8988T (cell line): ENCODE data around the gene NCMAP.
A peak's percentile ranks its signal among the peaks of the same experiment; 100 is the strongest.

Experiments
- DNase-seq: peaks from one replicate; pipeline ENCODE4 v3.0.0; 2011

The NCMAP gene

DNA sequence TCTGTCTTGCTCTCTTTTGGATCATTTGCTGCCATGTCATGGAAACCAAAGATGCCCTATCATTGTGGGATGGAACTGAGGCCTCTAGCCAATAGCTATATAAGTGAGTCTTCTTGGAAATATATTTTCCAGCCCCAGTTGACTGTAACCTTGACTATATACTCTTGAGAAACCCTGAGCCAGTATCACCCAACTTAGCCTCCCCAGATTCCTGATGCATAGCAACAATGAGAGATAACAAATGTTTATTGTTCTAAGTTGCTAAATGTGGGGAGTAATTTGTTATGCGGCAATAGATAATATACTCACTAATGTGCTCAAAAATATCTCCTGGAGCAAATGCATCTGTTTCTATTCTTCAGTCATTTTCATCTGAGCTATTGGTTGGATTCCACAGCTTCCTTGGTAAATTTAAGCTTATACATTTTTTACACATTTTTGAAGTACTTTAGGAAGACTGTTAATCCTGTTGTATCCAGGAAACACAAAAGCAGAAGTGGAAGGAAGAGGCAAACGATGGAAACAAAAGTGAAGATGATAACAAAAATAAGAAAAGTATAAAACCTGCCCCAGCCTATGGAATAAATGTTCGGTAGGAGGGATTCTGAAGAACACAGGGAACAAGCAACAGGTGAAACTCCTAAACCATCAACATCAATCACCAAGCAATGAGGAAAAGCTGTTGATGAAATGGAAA is 80.9 kb downstream of the NCMAP start:
- no peak for DNase-seq

DNA sequence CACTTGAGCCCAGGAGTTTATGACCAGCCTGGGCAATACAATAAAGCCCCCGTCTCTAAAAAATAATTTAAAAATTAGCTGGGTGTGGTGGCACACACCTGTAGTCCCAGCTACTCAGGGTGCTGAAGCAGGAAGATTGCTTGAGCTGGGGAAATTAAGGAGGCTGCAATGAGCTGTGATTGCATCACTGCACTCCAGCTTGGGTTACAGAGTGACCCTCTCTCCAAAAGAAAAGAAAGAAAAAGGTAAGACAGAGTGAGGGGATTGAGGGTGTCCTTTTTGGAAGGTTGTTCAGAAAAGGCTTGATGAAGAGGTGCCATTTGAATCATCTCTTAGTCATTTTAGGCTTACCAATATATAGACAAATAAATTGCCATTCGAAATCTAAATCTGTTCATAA is 83.2 kb downstream of the NCMAP start:
- no peak for DNase-seq

DNA sequence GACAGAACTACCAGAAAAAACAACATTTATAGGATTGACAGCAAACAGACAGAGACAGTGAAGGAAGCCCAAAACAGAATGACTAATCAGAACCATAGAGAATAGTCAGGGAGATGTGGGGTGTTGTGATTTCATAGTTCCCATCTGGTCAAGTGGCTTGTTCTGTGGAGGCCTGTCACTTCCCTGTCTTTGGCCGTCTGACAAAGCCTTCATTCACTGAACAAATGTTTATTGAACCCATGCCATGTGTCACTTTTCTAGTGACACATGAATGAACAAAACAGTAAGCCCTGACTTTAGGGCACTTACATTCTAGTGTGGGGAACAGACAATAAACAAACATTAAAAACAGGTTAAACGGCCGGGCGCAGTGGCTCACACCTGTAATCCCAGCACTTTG is 84.0 kb downstream of the NCMAP start:
- no peak for DNase-seq

DNA sequence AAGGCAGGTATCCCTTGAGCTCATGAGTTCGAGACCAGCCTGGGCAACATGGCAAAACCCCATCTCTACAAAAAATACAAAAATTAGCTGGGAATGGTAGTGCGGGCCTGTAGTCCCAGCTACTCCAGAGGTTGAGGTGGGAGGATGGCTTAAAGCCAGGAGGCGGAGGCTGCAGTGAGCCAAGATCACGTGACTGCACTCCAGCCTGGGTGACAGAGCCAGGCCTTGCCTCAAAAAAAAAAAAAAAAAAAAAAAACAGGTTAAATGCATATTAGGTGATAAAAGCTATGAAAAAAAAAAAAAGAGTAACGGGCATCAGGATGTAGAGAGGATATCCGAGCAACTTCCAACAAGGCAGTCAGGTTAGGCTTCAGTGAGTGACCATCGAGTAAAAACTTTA is 84.4 kb downstream of the NCMAP start:
- no peak for DNase-seq

DNA sequence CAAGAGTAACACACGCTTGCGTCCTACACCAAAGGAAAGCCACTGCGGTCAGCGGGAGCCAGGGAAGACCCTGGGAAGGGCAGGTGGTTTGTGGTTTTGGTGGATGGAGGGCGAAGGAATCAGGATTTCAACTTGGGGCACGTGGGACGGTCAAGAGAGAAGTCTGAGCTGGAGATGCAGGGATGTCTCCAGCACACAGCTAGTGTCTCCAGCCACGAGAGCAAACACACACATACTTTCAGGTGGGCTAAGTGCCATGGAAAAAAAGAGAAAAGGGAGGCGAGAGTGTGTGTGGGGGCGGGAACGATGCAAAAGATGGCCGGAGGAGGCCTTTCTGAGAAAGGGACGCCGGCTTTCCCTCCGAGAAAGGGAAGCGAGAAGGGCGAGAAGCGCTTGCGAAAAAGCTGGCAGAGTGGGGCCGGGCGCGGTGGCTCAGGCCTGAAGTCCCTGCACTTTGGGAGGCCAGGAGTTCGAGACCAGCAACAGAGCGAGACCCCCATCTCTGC is 85.8 kb downstream of the NCMAP start:
- DNase-seq, result no peak

DNA sequence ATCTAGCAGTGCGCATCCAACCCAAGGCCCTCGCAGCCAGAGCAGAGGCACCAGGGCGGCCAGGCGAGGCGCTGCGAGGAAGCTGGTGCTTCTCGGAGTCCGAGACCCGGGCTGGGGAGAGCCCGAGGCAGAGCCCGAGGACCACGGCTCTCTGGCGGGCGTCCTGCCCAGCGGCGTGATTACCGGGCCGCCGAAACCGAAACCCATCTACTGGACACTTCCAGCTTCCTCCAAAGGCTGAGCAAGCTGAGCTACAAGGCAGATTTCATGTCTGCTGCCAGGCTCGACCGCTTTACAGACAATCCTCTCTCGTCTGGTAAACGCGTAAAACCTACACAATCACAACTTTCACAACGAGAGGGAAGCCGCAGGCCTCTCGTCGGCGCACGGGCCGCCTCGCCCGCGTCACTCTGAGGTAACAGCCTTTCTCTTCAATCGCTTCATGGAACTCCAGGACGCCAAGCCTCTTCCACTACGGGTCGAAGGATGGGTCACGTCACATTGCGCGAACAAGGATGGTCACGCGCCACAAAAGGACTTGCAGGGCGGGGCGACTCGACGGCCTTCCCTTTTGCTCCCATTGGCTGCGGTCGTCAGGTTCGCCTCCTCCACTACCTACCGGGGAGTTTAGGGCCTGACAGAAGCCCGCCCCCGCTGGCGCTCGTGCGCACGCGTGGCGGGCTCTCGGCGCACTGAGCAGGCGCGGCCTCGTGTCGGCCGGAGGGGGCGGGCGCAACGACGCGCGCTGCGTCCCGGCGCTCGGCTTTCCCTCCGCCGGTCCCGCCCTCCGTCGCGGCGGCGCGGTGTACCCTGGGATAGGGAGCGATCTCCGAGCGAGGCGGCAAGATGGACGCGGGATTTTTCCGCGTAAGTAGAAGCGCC is 86.8 kb downstream of the NCMAP start, which contains the start of gene SRRM1:
SRRM1 (plus strand) TSS at position 822 of the 882 bp plus-strand sequence; CDS start at position 847, 25 bp downstream.
- peak; percentile 78 for DNase-seq

DNA sequence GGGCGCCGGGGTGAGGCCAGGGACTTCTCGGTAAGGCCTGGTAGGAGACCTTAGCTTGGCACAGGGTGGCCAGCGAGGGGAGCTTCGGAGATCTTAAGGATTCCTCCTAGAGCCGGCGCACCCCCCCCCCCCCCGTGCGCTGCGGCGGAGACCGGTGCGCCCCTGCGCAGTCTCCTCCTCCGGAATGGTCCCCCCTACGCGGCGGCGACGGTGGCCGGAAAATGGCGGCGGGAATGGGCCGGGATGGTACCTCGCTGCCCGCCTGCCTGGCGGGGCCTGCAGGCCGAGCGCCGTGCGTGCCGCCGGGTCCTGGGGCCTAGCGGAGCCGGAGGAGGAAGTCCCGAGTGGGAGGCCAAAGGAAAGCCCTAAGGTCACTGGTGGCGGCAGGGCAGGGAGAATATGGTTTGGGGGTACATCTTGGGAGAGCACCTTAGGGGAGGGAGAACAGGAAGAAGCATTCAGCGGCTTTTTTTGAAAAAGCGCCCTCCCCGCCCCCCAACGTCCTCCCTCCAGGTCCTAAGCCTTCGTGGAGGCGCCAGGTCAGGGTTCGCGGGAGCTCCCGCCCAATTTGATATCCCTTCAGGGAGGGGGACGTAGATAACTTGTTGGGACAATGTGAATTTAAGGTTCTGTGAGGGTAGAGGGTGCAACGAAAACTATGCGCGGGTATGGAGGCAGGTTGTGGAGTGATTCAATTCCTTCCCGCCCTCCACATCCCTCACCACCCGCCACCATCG is 87.6 kb downstream of the NCMAP start:
- peak; percentile 21 for DNase-seq

DNA sequence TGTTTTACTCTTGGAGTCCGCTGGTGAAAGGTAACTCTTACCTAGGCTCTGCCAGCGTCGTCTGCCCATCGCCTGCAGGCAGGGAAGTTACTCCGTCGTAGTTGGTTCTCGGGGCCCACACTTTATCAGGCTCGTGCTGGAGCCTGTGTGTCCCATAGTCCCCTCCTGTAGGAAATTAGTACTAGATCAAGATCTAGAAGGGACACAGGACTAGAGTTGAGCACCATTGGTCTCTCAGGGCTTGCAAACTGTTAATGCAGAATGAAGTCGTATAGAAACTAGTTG is 88.2 kb downstream of the NCMAP start:
- no peak for DNase-seq

DNA sequence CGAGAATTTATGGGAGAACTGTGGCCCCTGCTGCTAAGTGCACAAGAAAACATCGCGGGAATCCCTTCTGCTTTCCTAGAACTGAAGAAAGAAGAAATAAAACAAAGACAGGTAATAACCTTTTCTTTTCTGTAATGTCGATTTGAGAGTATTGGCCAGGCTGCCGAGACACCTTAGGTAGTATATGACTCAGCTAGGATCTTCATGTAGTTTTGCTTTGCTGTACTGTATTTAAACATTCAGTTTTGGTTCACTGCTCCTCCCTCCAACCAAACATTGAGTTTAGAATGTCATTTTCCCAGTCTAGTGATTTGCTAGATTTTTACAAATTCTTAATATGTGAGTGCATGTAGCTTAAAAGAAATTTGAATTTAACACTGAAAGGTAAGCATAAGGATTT is 93.0 kb downstream of the NCMAP start:
- DNase-seq, result no peak

DNA sequence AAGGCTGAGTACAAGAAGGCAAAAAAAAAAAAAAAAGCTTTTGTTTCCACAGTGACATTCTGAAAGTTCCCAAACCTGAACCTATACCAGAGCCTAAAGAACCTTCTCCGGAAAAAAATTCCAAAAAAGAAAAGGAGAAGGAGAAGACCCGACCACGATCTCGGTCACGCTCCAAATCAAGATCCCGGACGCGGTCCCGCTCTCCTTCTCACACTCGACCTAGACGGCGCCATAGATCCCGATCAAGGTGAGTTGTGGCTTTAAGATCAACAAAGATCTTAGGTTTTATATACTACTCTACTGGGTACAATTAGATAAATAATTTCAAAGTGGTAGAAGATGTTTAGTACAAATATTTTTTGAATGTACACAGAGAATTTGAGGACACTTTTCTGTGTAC is 96.5 kb downstream of the NCMAP start:
- no peak for DNase-seq

DNA sequence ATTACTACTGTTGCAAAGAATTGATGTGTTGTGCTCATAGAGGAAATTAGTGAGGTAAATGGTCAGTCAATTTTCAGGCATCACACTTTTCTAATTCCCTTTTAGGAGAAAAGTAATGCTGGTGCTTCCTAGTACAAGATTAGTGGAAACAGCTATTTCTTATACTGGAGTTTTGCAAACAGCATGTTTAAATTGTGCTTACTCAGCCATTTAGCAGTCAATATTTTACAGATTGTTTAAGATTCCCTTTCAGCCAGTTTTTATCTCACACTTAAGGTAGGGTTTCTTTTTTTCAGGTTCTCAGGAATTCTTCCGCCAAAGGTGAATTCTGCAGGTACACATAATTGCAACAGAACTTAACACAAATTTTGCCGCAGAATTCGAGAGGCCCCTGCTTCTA is 98.1 kb downstream of the NCMAP start:
- no peak for DNase-seq

DNA sequence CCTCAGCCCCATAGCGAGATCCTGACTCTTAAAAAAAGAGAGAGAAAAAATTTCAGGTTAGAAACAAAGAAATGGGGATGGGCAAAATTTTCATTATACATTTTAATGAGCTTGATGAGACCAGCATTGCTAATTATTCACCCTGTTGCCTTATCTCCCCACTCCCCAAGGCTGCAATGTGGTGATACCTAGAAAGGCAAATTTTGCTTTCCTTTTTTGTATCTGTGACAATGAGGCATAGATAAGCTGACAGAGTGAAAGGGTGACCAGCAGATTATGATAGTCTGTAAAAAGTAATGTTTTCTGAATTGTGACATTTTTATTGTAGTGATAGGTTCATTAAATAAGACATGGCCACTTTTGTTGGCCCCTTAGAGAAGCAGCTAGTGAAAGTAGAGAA is 100.2 kb downstream of the NCMAP start:
- DNase-seq, result no peak

DNA sequence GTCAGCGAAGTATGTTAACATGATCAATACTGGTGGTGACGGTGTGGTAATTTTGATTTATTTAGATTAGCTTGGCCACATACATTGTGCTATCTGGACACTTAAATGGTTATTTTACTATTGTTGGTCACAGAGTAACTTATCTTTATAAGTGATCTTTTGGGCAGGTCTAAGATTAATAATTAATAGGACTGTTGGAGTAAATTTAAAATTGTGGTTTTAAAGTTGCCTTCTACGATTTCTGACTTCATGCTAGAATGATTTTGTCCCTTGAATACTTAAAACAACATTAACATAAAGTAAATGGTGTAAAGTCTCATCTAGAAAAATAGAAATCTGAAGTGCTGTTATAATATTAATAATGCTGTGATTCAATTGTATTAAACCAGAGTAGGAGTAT is 101.9 kb downstream of the NCMAP start:
- DNase-seq, result no peak
